Calu3 (cell line): ENCODE data around the gene ALG1L2. TPM values are rescaled to one million over a fixed set of nuclear protein-coding genes. Genes with fewer than 3 reads are reported as not detected.
A peak's percentile ranks its signal among the peaks of the same experiment; 100 is the strongest.
"Not testable (repeated sequence)": the region's sequence is repeated elsewhere in the genome, so short reads cannot be mapped to it uniquely, and the experiment has no call there.

Source experiments
- Bru-seq: library from RNA; stranded (reverse); fragments of 400-500 nt; gene quantifications from one replicate; lab custom pipeline; 2021; lab: Mats Ljungman, UMichigan
- BruChase-seq, 2 experiments: library from RNA; stranded (reverse); fragments of 400-500 nt; gene quantifications; one replicate each; lab custom pipeline; 2021; lab: Mats Ljungman, UMichigan
- BruUV-seq: library from RNA; stranded (reverse); fragments of 400-500 nt; replicated peaks from 2 replicates; lab custom pipeline; 2021; lab: Mats Ljungman, UMichigan
- CTCF ChIA-PET: fragments of 300-600 bp; sonication (Branson Sonifier 250); formaldehyde crosslinking; loops from one replicate; lab custom pipeline; 2022; ENCODE audit warnings: antibody characterized with exemption; lab: Charles Lee
- DNase-seq: peaks from one replicate; pipeline ENCODE4 v3.0.0; 2022
- H3K27ac Mint-ChIP-seq: one replicate; pipeline ENCODE4 v1.8.0; 2022; ENCODE audit warnings: mixed read lengths; ENCODE audit not compliant: unreplicated experiment
- H3K27me3 Mint-ChIP-seq: one replicate; pipeline ENCODE4 v1.8.0; 2022; ENCODE audit warnings: mixed read lengths; ENCODE audit not compliant: unreplicated experiment
- H3K36me3 Mint-ChIP-seq: one replicate; pipeline ENCODE4 v1.8.0; 2022; ENCODE audit warnings: mild to moderate bottlenecking, moderate library complexity, mixed read lengths; ENCODE audit not compliant: insufficient read depth, unreplicated experiment
- H3K4me1 Mint-ChIP-seq: one replicate; pipeline ENCODE4 v1.8.0; 2022; ENCODE audit warnings: mild to moderate bottlenecking, low read depth, mixed read lengths; ENCODE audit not compliant: unreplicated experiment
- H3K4me3 Mint-ChIP-seq: one replicate; pipeline ENCODE4 v1.8.0; 2022; ENCODE audit warnings: mild to moderate bottlenecking, low read depth, moderate library complexity, mixed read lengths; ENCODE audit not compliant: unreplicated experiment
- H3K9me3 Mint-ChIP-seq: one replicate; pipeline ENCODE4 v1.8.0; 2022; ENCODE audit warnings: low read depth, mixed read lengths; ENCODE audit not compliant: unreplicated experiment
- intact Hi-C: fragments of 100-400 bp; cut with micrococcal nuclease; formaldehyde crosslinking; loops from one replicate; pipeline ENCODE4 v1.10.0; 2022; ENCODE audit not compliant: unreplicated experiment
- long read RNA-seq: library from polyadenylated mRNA; stranded (forward); transcript quantifications from one replicate; pipeline ENCODE4 v2.0.0, GENCODE V29; 2022
- total RNA-seq: library from RNA; stranded (reverse); gene quantifications from 2 replicates; pipeline ENCODE4 v1.2.3, GENCODE V29; 2022
- TF ChIP-seq, protein P1 (sequence below): fragments of 200-600 bp; IDR thresholded peaks from one replicate; pipeline ENCODE4 v1.8.0; 2022; ENCODE audit warnings: antibody characterized with exemption; ENCODE audit not compliant: unreplicated experiment

Gene ALG1L2, protein sequence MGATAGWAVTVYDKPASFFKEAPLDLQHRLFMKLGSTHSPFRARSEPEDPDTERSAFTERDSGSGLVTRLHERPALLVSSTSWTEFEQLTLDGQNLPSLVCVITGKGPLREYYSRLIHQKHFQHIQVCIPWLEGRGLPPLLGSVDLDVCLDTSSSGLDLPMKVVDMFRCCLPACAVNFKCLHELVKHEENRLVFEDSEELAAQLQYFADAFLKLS
- total RNA-seq (1.6 and 2.0 TPM in 2 replicates), Bru-seq, nascent RNA (percentile 24 among the genes with signal in this experiment), BruChase-seq, experiment 1, labeled RNA remaining after a 6-hour chase (percentile 30 among the genes with signal in this experiment), BruChase-seq, experiment 2, labeled RNA remaining after a 2-hour chase (percentile 32 among the genes with signal in this experiment)
- long read RNA-seq, partial matches to known transcripts = 0 of 10 reads
- long read RNA-seq, other reads (novel, unspliced or antisense) = 10 of 10 reads

DNA sequence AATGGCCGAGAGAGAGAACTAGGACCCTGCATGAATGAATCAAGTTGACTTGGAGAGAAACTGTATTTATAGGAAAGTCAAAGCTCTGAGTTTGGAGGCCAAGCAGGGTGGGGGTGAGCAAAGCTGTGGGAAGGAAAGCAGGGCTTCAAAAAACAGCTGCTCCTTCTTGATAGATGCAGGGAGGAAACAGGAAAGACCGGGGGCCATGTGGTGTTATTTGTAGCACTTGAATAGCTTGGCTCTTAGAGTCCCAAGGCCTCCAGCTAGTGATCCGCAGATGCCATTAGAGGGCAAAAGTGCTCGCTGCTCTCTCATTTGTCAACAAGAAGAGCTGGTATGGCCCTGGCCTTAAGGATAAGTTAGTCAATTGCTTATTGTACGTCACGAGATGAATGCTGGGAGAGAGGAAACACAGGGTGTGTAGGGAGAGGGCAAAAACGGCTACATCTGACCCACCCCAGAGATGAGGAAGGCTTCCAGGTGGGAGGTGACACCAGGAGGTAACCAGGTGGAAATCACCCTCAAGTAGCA lies at the start of gene ALG1L2:
Gene ALG1L2 (plus strand): TSS at position 481 of the 531 bp plus-strand sequence. CDS start 186 bp downstream, outside the sequence.
- CTCF ChIA-PET = no interaction called here

DNA sequence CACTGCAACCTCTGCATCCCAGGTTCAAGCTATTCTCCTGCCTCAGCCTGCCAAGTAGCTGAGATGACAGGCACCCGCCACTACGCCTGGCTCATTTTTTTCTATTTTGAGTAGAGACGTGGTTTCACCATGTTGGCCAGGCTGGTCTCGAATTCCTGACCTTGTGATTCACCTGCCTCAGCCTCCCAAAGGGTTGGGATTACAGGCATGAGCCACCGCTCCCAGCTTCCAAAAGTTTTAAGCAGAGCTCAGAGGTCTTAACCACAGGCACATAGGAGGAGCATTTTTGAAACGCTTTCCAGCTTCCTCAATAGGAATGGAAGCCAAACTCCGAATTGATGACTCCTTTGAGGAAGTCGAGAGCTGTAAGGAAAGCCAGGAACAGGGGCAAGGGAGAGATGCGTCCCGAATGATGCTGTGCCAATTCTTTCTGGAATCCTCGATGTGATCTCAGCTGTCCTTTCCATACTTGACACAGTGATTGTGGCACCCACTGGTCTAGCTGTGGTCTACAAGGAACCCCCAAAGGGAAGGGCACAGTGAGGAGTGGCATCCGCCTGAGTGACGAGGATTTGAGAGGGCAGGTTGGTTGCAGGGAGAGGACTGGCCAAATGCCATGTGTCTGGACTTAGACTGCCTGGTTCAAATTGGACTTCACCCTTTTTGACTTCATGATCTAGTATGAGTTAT lies 44.4 kb upstream of the ALG1L2 start:
- DNase-seq, H3K4me1 Mint-ChIP-seq, H3K9me3 Mint-ChIP-seq, BruUV-seq, intact Hi-C loops, H3K27ac Mint-ChIP-seq, CTCF ChIA-PET, H3K36me3 Mint-ChIP-seq, H3K4me3 Mint-ChIP-seq: not testable (repeated sequence)
- peaks cover 59% of the 10 kb centered on the region for H3K27me3 Mint-ChIP-seq

More for the DNA sequence above, at the start of gene ALG1L2:
- TF ChIP-seq, protein P1, sequence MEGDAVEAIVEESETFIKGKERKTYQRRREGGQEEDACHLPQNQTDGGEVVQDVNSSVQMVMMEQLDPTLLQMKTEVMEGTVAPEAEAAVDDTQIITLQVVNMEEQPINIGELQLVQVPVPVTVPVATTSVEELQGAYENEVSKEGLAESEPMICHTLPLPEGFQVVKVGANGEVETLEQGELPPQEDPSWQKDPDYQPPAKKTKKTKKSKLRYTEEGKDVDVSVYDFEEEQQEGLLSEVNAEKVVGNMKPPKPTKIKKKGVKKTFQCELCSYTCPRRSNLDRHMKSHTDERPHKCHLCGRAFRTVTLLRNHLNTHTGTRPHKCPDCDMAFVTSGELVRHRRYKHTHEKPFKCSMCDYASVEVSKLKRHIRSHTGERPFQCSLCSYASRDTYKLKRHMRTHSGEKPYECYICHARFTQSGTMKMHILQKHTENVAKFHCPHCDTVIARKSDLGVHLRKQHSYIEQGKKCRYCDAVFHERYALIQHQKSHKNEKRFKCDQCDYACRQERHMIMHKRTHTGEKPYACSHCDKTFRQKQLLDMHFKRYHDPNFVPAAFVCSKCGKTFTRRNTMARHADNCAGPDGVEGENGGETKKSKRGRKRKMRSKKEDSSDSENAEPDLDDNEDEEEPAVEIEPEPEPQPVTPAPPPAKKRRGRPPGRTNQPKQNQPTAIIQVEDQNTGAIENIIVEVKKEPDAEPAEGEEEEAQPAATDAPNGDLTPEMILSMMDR = no peak
- Mint-ChIP-seq H3K4me3 (no peak within 1 kb of the TSS), H3K9me3 (peaks cover 2% of the 10 kb centered on the region), H3K36me3 (no peaks in the 10 kb centered on the region), H3K4me1 (no peaks in the 10 kb centered on the region), H3K27me3 (peaks cover 9% of the 10 kb centered on the region), H3K27ac (no peak within 1 kb of the TSS)
- BruUV-seq = no TSS peak
- DNase-seq = no peak
- intact Hi-C loops = no loop called here

- intact Hi-C loops = loop anchor here (1.0 kb wide), 1 partner anchor 46 kb away; no protein-coding TSS in a partner anchor
- H3K4me3 Mint-ChIP-seq, H3K36me3 Mint-ChIP-seq, H3K4me1 Mint-ChIP-seq, CTCF ChIA-PET, H3K9me3 Mint-ChIP-seq, DNase-seq, BruUV-seq, H3K27ac Mint-ChIP-seq: not testable (repeated sequence)
- H3K27me3 Mint-ChIP-seq = peaks cover 29% of the 10 kb centered on the region
Observed at GRCh38 chr3:130042736-130043135, 38.9 kb upstream of the ALG1L2 start.

- DNase-seq, H3K9me3 Mint-ChIP-seq, H3K4me1 Mint-ChIP-seq, CTCF ChIA-PET, H3K4me3 Mint-ChIP-seq, H3K27ac Mint-ChIP-seq, BruUV-seq, H3K36me3 Mint-ChIP-seq: not testable (repeated sequence)
- intact Hi-C loops = loop anchor here (1.0 kb wide), 1 partner anchor 45 kb away; no protein-coding TSS in a partner anchor
- H3K27me3 Mint-ChIP-seq = peaks cover 20% of the 10 kb centered on the region
Observed at GRCh38 chr3:130043658-130044057, 38.0 kb upstream of the ALG1L2 start.

GRCh38 chr3:130044370-130044769 lies 37.3 kb upstream of the ALG1L2 start:
- no peak for DNase-seq
- CTCF ChIA-PET = no interaction called here
- no peaks in the 10 kb centered on the region for H3K36me3 Mint-ChIP-seq
- no TSS peak for BruUV-seq
- peaks cover 13% of the 10 kb centered on the region for H3K27me3 Mint-ChIP-seq
- intact Hi-C loops = no loop called here
- no peaks in the 10 kb centered on the region for H3K4me1 Mint-ChIP-seq
- no peak overlapping the region for H3K4me3 Mint-ChIP-seq
- peaks cover 7% of the 10 kb centered on the region for H3K9me3 Mint-ChIP-seq
- H3K27ac Mint-ChIP-seq = no peak overlapping the region
- TF ChIP-seq, protein P1 = no peak
